Measurements from ENCODE around the gene FANCD2OS.

DNA sequence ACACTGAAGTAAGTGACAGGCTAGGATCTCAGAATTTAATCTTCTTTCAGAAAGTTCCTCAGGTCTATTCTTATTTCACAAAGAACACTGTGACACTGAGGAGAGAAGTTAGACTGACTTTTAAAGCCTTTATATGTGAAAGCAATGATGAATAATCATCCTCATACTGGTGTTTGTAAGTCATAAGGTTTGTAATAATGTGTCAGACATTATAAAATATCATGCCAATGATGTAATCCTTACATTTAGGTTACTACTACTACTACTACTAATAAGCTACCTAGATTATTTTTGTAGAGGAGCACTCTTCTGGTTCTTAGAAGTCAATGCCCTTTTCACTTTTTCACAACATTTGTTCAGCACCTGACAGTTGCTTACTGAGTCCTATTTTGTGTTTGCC lies 33.4 kb downstream of the FANCD2OS start:
- no peak for TF ChIP-seq ELF4 (IDR thresholded peaks at IDR 0.05)
- no peak for TF ChIP-seq SP1 (IDR thresholded peaks at IDR 0.05)
- TF ChIP-seq SUZ12 (IDR thresholded peaks at IDR 0.05), result no peak
- no peak for TF ChIP-seq ZNF384 (IDR thresholded peaks at IDR 0.05)
- TF ChIP-seq ARNT (IDR thresholded peaks at IDR 0.05), result no peak
- TF ChIP-seq BHLHE40 (IDR thresholded peaks at IDR 0.05; ENCODE audit: borderline replicate concordance), result no peak

Data from HEK293T (cell line).